Measurements from ENCODE around the gene TNFRSF14.

DNA sequence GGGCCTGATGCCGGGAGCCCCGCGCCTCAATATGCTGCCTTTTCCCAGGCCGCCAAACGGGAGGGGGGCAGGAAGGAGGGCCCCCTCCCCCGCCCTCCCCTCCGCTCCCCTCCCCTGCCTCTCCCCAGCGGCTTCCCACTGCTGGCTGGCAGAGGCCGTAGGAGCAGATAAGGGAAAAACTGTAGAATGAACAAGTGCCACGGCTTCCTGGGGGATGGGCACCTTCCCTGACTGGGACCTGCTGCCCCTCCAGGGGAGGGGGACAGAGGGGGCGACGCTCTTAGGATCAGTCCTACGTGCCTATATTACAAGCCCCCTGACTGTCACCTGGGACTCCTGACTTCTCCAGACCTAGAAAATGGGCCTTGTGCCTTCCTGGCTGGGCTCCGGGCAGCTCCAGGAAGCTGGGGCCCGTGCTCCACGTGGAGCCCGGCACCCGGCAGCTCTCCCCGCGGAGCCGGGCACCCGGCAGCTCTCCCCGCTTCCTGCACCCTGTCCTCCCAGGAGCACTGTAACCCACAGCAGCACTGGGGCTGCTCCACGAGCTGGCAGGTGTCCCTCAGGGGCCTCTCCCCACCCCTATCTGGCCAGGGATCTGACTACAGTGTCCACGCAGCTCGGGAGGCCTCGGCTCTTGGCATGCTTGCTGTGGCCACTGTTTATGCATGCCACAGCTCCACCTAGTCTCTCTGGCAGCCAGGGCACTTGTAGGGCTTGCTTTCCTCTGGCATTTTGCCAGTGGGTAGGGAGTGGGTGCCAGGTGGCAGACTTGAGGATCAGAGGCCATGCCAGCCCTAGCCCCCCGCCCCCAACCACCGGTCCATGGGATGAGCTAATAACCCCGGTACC lies 25.4 kb upstream of the TNFRSF14 start:
- TF ChIP-seq KDM1A (IDR thresholded peaks at IDR 0.05; ENCODE audit: low read depth) (no peak), POLR2A (IDR thresholded peaks at IDR 0.05; ENCODE audit: low read length) (no peak), RCOR1 (IDR thresholded peaks at IDR 0.05; ENCODE audit: low read depth, low read length) (no peak)

Data from A549 (cell line).